HEK293T (cell line): ENCODE results near the gene RANBP10.

Experiments
- FOXK2 ChIP-seq: fragments of 450-650 bp; IDR thresholded peaks from 2 replicates; pipeline ENCODE4 v1.6.1; 2016; ENCODE audit warnings: mild to moderate bottlenecking
- L3MBTL2 ChIP-seq: fragments of 450-650 bp; conservative IDR thresholded peaks from 2 replicates; pipeline ENCODE4 v1.6.1; 2016; ENCODE audit warnings: mild to moderate bottlenecking
- PKNOX1 ChIP-seq: fragments of 450-650 bp; IDR thresholded peaks from 2 replicates; pipeline ENCODE4 v1.6.1; 2016
- SP1 ChIP-seq: fragments of 450-650 bp; IDR thresholded peaks from 2 replicates; pipeline ENCODE4 v1.6.1; 2017
- TARDBP ChIP-seq: fragments of 450-650 bp; IDR thresholded peaks from 2 replicates; pipeline ENCODE4 v1.6.1; 2016

- no peak for TF ChIP-seq PKNOX1
- TF ChIP-seq FOXK2 = no peak
- no peak for TF ChIP-seq SP1
- no peak for TF ChIP-seq L3MBTL2
- no peak for TF ChIP-seq TARDBP
Measured at GRCh38 chr16:67786491-67786890, 19.9 kb downstream of the RANBP10 start.
